Measurements from ENCODE around the gene ISM1.

The ISM1 gene

DNA sequence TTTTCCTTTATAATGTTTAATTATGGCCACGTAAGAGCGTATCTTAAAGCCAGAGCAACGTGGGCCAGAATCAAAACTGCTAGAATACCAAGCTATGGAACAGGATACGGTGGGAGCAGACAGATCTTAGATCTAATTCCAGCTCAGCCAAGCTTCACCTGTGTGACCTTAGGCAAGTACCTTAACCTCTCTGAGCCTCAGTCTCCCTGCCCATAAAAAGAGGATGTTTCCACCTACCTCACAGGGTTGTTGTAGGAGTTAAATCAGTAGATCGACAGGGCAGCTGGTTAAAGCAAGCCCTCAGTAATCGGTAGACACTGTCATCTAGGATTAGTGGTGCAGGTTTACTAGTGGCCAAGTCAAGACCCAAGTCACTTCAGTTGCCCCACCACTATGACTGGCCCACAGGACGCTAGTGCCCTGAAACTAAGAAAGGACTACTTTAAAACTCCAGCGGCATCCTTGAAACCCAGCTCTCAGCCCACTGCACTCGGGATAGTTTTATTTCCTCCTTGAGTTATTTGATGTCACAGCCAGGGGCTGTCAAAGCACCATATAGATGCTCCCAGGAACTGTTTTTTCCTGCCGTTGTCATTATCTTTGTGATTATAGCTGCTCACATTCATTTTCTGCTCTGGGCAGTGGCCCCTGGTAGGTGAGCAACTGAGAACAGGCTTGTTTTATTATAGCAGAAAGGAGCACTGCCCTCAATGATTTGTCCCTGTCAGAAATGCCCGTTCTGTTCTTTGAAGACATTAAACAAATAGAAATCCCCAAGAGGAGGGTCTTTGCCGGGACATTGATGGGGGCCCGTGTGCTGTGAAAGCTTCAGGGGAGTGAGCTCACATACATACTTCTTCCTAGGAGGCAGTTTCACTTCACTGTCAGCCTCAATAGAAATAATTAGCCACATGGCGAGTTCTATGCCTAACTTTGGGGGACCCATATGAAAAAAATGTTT lies 63.1 kb downstream of the ISM1 start:
- Histone ChIP-seq H3K27ac (ENCODE audit: low read depth, low read length) (no peak overlapping the region), H3K9ac (ENCODE audit: low read length) (no peak overlapping the region)

GRCh38 chr20:13284830-13285229 lies 63.8 kb downstream of the ISM1 start:
- Histone ChIP-seq H3K4me3 (ENCODE audit: low read length) (no peak overlapping the region), H3K36me3 (ENCODE audit: control insufficient read depth, insufficient read depth, low read length) (no peaks in the 10 kb centered on the region), H3K4me1 (ENCODE audit: control insufficient read depth, insufficient read depth, low read length) (no peaks in the 10 kb centered on the region), H3K9ac (ENCODE audit: low read length) (no peak overlapping the region), H3K27ac (ENCODE audit: low read depth, low read length) (no peak overlapping the region), H3K27me3 (ENCODE audit: control insufficient read depth, insufficient read depth, low read length) (no peaks in the 10 kb centered on the region)

More for the DNA sequence above, 63.1 kb downstream of the ISM1 start:
- H3K4me1 ChIP-seq (ENCODE audit: control insufficient read depth, insufficient read depth, low read length), result no peaks in the 10 kb centered on the region
- no peaks in the 10 kb centered on the region for H3K27me3 ChIP-seq (ENCODE audit: control insufficient read depth, insufficient read depth, low read length)
- no peak overlapping the region for H3K4me3 ChIP-seq (ENCODE audit: low read length)
- H3K36me3 ChIP-seq (ENCODE audit: control insufficient read depth, insufficient read depth, low read length), result no peaks in the 10 kb centered on the region

DNA sequence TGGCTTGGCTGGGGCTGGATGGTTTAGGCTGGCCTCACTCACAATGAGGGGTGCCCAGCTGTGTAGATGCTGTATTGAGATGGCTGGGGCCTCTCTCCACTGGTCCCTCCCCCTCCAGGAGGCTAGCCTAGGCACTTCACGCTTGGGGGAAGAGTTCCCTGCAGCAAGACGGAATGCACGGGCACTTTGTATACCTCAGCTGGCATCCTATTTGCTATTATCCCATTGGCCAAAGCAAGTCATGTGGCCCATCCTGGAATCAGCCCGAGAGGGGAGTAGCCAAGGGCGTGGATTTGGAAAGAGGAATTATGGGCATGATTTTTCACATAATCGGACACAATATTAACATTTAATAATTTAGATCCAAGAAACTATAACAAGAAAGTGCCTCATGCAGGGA lies 64.3 kb downstream of the ISM1 start:
- H3K36me3 ChIP-seq (ENCODE audit: control insufficient read depth, insufficient read depth, low read length), result no peaks in the 10 kb centered on the region
- H3K27ac ChIP-seq (ENCODE audit: low read depth, low read length), result no peak overlapping the region
- no peaks in the 10 kb centered on the region for H3K4me1 ChIP-seq (ENCODE audit: control insufficient read depth, insufficient read depth, low read length)
- H3K9ac ChIP-seq (ENCODE audit: low read length), result no peak overlapping the region
- no peak overlapping the region for H3K4me3 ChIP-seq (ENCODE audit: low read length)
- H3K27me3 ChIP-seq (ENCODE audit: control insufficient read depth, insufficient read depth, low read length), result no peaks in the 10 kb centered on the region

- H3K4me1 ChIP-seq (ENCODE audit: control insufficient read depth, insufficient read depth, low read length), result no peaks in the 10 kb centered on the region
- H3K4me3 ChIP-seq (ENCODE audit: low read length), result no peak overlapping the region
- no peak overlapping the region for H3K27ac ChIP-seq (ENCODE audit: low read depth, low read length)
- no peak overlapping the region for H3K9ac ChIP-seq (ENCODE audit: low read length)
- H3K36me3 ChIP-seq (ENCODE audit: control insufficient read depth, insufficient read depth, low read length), result no peaks in the 10 kb centered on the region
- no peaks in the 10 kb centered on the region for H3K27me3 ChIP-seq (ENCODE audit: control insufficient read depth, insufficient read depth, low read length)
Measured at GRCh38 chr20:13286052-13286451, 65.0 kb downstream of the ISM1 start.

DNA sequence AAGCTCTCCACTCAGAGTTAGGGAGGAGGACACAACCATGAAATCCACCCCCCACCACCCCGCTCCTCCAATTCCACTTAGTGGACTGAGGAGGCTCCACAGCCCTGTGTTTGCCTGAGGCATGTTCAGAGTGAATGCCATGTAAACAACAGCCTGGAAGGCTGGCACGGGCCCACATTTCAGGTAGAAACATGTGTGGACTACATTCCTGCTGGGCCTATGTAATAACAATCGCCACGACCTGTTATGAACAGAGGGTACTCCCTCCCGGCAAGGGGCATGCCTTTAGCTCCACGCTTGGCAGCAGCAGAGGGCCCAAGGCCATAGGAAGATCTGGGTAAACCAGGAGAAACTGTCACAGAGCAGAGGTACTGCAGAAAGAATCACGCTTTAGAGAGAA lies 65.5 kb downstream of the ISM1 start:
- Histone ChIP-seq H3K36me3 (ENCODE audit: control insufficient read depth, insufficient read depth, low read length) (no peaks in the 10 kb centered on the region), H3K27ac (ENCODE audit: low read depth, low read length) (no peak overlapping the region), H3K4me3 (ENCODE audit: low read length) (no peak overlapping the region), H3K9ac (ENCODE audit: low read length) (no peak overlapping the region), H3K4me1 (ENCODE audit: control insufficient read depth, insufficient read depth, low read length) (no peaks in the 10 kb centered on the region), H3K27me3 (ENCODE audit: control insufficient read depth, insufficient read depth, low read length) (no peaks in the 10 kb centered on the region)

GRCh38 chr20:13288357-13288756 lies 67.3 kb downstream of the ISM1 start:
- no peak overlapping the region for H3K9ac ChIP-seq (ENCODE audit: low read length)
- no peaks in the 10 kb centered on the region for H3K36me3 ChIP-seq (ENCODE audit: control insufficient read depth, insufficient read depth, low read length)
- H3K27me3 ChIP-seq (ENCODE audit: control insufficient read depth, insufficient read depth, low read length), result no peaks in the 10 kb centered on the region
- H3K4me1 ChIP-seq (ENCODE audit: control insufficient read depth, insufficient read depth, low read length), result no peaks in the 10 kb centered on the region
- H3K4me3 ChIP-seq (ENCODE audit: low read length), result no peak overlapping the region
- H3K27ac ChIP-seq (ENCODE audit: low read depth, low read length), result no peak overlapping the region

GRCh38 chr20:13289031-13289430 lies 68.0 kb downstream of the ISM1 start:
- no peaks in the 10 kb centered on the region for H3K36me3 ChIP-seq (ENCODE audit: control insufficient read depth, insufficient read depth, low read length)
- no peak overlapping the region for H3K9ac ChIP-seq (ENCODE audit: low read length)
- no peak overlapping the region for H3K4me3 ChIP-seq (ENCODE audit: low read length)
- no peaks in the 10 kb centered on the region for H3K4me1 ChIP-seq (ENCODE audit: control insufficient read depth, insufficient read depth, low read length)
- no peak overlapping the region for H3K27ac ChIP-seq (ENCODE audit: low read depth, low read length)
- H3K27me3 ChIP-seq (ENCODE audit: control insufficient read depth, insufficient read depth, low read length), result no peaks in the 10 kb centered on the region

DNA sequence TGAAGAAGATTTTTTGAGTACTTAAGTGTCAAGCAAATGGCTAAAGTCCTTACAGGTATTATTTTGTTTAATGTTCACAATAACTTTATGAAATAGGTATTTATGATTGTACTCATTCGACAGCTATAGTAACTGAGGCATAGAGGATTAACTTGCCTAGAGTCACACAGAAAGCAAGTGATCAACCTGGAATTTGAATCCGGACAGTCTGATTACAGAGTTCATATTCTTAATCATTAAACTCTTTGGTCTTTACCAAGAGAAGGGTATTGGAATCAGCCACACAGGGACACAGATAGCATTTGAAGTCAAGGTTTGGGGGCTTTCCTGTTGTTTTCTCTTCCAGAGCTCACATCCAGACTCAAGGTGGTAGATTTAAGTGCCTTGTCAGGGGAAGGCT lies 69.7 kb downstream of the ISM1 start:
- H3K4me3 ChIP-seq (ENCODE audit: low read length), result no peak overlapping the region

GRCh38 chr20:13291157-13291556 lies 70.1 kb downstream of the ISM1 start:
- H3K9ac ChIP-seq (ENCODE audit: low read length), result no peak overlapping the region
- H3K27ac ChIP-seq (ENCODE audit: low read depth, low read length), result no peak overlapping the region
- H3K4me1 ChIP-seq (ENCODE audit: control insufficient read depth, insufficient read depth, low read length), result no peaks in the 10 kb centered on the region
- H3K27me3 ChIP-seq (ENCODE audit: control insufficient read depth, insufficient read depth, low read length), result no peaks in the 10 kb centered on the region
- H3K36me3 ChIP-seq (ENCODE audit: control insufficient read depth, insufficient read depth, low read length), result no peaks in the 10 kb centered on the region
- no peak overlapping the region for H3K4me3 ChIP-seq (ENCODE audit: low read length)

More for the DNA sequence above, 69.7 kb downstream of the ISM1 start:
- Histone ChIP-seq H3K27me3 (ENCODE audit: control insufficient read depth, insufficient read depth, low read length) (no peaks in the 10 kb centered on the region), H3K36me3 (ENCODE audit: control insufficient read depth, insufficient read depth, low read length) (no peaks in the 10 kb centered on the region), H3K4me1 (ENCODE audit: control insufficient read depth, insufficient read depth, low read length) (no peaks in the 10 kb centered on the region), H3K9ac (ENCODE audit: low read length) (no peak overlapping the region), H3K27ac (ENCODE audit: low read depth, low read length) (no peak overlapping the region)

- Histone ChIP-seq H3K9ac (ENCODE audit: low read length) (no peak overlapping the region), H3K27ac (ENCODE audit: low read depth, low read length) (no peak overlapping the region), H3K36me3 (ENCODE audit: control insufficient read depth, insufficient read depth, low read length) (no peaks in the 10 kb centered on the region), H3K4me1 (ENCODE audit: control insufficient read depth, insufficient read depth, low read length) (no peaks in the 10 kb centered on the region), H3K4me3 (ENCODE audit: low read length) (no peak overlapping the region), H3K27me3 (ENCODE audit: control insufficient read depth, insufficient read depth, low read length) (no peaks in the 10 kb centered on the region)
Measured at GRCh38 chr20:13292201-13292885, 71.3 kb downstream of the ISM1 start.

DNA sequence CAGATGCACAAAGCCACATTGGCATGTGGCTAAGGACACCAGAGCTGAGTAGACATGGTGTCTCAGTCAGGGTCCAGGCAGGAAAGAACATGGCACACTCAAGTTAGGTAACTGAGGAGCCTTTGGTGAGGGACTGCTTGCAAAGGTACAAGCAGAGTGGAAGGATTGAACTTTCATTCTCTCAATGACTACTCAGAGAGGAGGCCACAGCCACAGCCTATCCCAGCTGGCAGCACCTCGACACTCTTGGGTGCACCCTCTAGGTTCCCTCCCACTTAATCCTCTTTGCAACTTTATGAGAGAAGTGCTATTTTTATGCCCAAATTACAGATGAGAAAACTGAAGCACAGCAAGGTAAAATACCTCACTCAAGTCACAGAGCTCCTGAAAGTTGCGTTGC lies 73.4 kb downstream of the ISM1 start:
- no peak overlapping the region for H3K27ac ChIP-seq (ENCODE audit: low read depth, low read length)
- H3K27me3 ChIP-seq (ENCODE audit: control insufficient read depth, insufficient read depth, low read length), result no peaks in the 10 kb centered on the region
- no peak overlapping the region for H3K4me3 ChIP-seq (ENCODE audit: low read length)
- H3K36me3 ChIP-seq (ENCODE audit: control insufficient read depth, insufficient read depth, low read length), result no peaks in the 10 kb centered on the region
- H3K4me1 ChIP-seq (ENCODE audit: control insufficient read depth, insufficient read depth, low read length), result no peaks in the 10 kb centered on the region
- H3K9ac ChIP-seq (ENCODE audit: low read length), result no peak overlapping the region

GRCh38 chr20:13295637-13296036 lies 74.6 kb downstream of the ISM1 start:
- H3K36me3 ChIP-seq (ENCODE audit: control insufficient read depth, insufficient read depth, low read length), result no peaks in the 10 kb centered on the region
- no peak overlapping the region for H3K27ac ChIP-seq (ENCODE audit: low read depth, low read length)
- no peaks in the 10 kb centered on the region for H3K4me1 ChIP-seq (ENCODE audit: control insufficient read depth, insufficient read depth, low read length)
- no peaks in the 10 kb centered on the region for H3K27me3 ChIP-seq (ENCODE audit: control insufficient read depth, insufficient read depth, low read length)
- H3K4me3 ChIP-seq (ENCODE audit: low read length), result no peak overlapping the region
- no peak overlapping the region for H3K9ac ChIP-seq (ENCODE audit: low read length)
